BE2C (cell line): ENCODE data around the gene ZNF146.
A peak's percentile ranks its signal among the peaks of the same experiment; 100 is the strongest.
"Not testable (repeated sequence)": the region's sequence is repeated elsewhere in the genome, so short reads cannot be mapped to it uniquely, and the experiment has no call there.

Experiments
- DNase-seq: peaks from one replicate; pipeline ENCODE4 v3.0.0-alpha.2; 2020
- H3K27me3 ChIP-seq: fragments of 250-450 bp; sonication (Bioruptor Pico); 2 replicates; pipeline ENCODE4 v1.5.1; 2020; ENCODE audit warnings: mild to moderate bottlenecking
- H3K36me3 ChIP-seq: fragments of 250-450 bp; sonication (Bioruptor Pico); 2 replicates; pipeline ENCODE4 v1.5.1; 2020; ENCODE audit warnings: mild to moderate bottlenecking
- H3K4me1 ChIP-seq: fragments of 250-450 bp; sonication (Bioruptor Pico); 2 replicates; pipeline ENCODE4 v1.5.1; 2020
- H3K4me3 ChIP-seq: 2 replicates; pipeline ENCODE4 v1.5.1; 2011; ENCODE audit warnings: low read depth, low read length
- H3K9me3 ChIP-seq: fragments of 250-450 bp; sonication (Bioruptor Pico); 2 replicates; pipeline ENCODE4 v1.5.1; 2020
- TF ChIP-seq, protein P1 (sequence below): IDR thresholded peaks from 2 replicates; pipeline ENCODE4 v1.5.1; 2012; ENCODE audit warnings: mild to moderate bottlenecking, low read depth, low read length

The ZNF146 gene

DNA sequence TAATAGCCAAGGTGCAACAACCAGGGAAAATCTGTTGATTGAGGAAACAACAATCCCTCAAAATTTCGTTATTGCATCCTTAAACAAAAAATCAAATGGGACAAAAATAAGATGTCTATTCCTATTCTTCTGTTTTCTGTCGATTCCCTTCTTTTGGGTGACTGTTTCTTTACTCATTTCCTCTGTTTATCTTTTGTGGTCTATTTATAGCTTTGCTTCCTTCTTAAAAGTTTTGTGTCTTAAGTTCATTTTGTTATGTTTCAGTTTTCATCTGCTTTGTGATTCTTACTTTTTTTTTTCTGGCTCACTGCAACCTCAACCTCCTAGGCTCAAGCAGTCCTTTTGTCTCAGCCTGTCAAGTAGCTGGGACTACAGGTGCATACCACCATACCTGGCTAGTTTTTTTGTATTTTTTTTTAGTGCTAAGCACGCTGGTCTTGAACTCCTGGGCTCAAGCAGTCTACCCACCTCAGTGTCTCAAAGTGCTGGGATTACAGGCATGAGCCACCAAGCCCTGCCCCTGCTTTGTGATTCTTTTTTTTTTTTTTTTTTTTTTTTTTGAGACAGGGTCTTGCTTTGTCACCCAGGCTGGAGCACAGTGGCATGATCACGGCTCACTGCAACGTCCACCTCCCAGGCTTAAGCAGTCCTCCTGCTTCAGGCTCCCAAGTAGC, 10.4 kb downstream of the ZNF146 start:
- no peaks in the 10 kb centered on the region for H3K27me3 ChIP-seq
- H3K36me3 ChIP-seq = peaks cover 82% of the 10 kb centered on the region
- no peak overlapping the region for H3K4me3 ChIP-seq
- no peaks in the 10 kb centered on the region for H3K4me1 ChIP-seq
- TF ChIP-seq, protein P1, sequence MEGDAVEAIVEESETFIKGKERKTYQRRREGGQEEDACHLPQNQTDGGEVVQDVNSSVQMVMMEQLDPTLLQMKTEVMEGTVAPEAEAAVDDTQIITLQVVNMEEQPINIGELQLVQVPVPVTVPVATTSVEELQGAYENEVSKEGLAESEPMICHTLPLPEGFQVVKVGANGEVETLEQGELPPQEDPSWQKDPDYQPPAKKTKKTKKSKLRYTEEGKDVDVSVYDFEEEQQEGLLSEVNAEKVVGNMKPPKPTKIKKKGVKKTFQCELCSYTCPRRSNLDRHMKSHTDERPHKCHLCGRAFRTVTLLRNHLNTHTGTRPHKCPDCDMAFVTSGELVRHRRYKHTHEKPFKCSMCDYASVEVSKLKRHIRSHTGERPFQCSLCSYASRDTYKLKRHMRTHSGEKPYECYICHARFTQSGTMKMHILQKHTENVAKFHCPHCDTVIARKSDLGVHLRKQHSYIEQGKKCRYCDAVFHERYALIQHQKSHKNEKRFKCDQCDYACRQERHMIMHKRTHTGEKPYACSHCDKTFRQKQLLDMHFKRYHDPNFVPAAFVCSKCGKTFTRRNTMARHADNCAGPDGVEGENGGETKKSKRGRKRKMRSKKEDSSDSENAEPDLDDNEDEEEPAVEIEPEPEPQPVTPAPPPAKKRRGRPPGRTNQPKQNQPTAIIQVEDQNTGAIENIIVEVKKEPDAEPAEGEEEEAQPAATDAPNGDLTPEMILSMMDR = no peak
- DNase-seq = no peak
- H3K9me3 ChIP-seq = no peaks in the 10 kb centered on the region

GRCh38 chr19:36233626-36234025, 18.7 kb downstream of the ZNF146 start:
- peaks cover 12% of the 10 kb centered on the region for H3K9me3 ChIP-seq
- DNase-seq, H3K4me3 ChIP-seq, H3K4me1 ChIP-seq, H3K27me3 ChIP-seq: not testable (repeated sequence)
- peaks cover 99% of the 10 kb centered on the region for H3K36me3 ChIP-seq

DNA sequence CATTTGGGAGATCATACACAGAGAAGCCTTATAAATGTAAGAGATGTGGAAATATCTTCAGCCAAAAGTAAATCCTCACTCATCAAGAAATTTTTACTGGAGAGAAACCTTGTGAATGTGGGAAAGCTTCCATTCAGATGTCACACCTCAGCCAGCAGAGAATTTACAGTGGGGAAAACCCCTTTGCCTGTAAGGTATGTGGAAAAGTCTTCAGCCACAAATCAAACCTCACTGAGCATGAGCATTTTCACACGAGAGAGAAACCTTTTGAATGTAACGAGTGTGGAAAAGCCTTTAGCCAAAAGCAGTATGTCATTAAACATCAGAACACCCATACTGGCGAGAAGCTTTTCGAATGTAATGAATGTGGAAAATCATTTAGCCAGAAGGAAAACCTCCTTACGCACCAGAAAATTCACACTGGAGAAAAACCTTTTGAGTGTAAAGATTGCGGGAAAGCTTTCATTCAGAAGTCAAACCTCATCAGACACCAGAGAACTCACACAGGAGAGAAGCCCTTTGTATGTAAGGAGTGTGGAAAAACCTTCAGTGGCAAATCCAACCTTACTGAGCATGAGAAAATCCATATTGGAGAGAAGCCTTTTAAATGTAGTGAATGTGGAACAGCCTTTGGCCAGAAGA, 21.5 kb downstream of the ZNF146 start:
- Histone ChIP-seq H3K4me1 (no peaks in the 10 kb centered on the region), H3K9me3 (peaks cover 12% of the 10 kb centered on the region), H3K36me3 (peaks cover 75% of the 10 kb centered on the region), H3K4me3 (no peak overlapping the region), H3K27me3 (no peaks in the 10 kb centered on the region)
- DNase-seq = no peak
- TF ChIP-seq, protein P1 = no peak

DNA sequence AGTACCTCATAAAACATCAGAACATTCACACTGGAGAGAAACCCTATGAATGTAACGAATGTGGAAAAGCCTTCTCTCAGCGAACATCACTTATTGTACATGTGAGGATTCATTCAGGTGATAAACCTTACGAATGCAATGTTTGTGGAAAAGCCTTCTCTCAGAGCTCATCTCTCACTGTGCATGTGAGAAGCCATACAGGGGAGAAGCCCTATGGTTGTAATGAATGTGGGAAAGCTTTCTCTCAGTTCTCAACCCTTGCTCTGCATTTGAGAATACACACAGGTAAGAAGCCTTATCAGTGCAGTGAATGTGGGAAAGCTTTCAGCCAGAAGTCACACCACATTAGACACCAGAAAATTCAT, 22.0 kb downstream of the ZNF146 start:
- DNase-seq = no peak
- no peaks in the 10 kb centered on the region for H3K4me1 ChIP-seq
- TF ChIP-seq, protein P1 = no peak
- no peaks in the 10 kb centered on the region for H3K27me3 ChIP-seq
- H3K36me3 ChIP-seq = peaks cover 70% of the 10 kb centered on the region
- H3K4me3 ChIP-seq = no peak overlapping the region
- peaks cover 12% of the 10 kb centered on the region for H3K9me3 ChIP-seq

- DNase-seq = no peak
- Histone ChIP-seq H3K36me3 (no peaks in the 10 kb centered on the region; the same call in 1 of the 2 replicates), H3K4me1 (no peaks in the 10 kb centered on the region), H3K27me3 (peaks cover 17% of the 10 kb centered on the region), H3K4me3 (no peak overlapping the region), H3K9me3 (no peaks in the 10 kb centered on the region)
- TF ChIP-seq, protein P1 = no peak
Observed at GRCh38 chr19:36244066-36244465, 29.2 kb downstream of the ZNF146 start.

DNA sequence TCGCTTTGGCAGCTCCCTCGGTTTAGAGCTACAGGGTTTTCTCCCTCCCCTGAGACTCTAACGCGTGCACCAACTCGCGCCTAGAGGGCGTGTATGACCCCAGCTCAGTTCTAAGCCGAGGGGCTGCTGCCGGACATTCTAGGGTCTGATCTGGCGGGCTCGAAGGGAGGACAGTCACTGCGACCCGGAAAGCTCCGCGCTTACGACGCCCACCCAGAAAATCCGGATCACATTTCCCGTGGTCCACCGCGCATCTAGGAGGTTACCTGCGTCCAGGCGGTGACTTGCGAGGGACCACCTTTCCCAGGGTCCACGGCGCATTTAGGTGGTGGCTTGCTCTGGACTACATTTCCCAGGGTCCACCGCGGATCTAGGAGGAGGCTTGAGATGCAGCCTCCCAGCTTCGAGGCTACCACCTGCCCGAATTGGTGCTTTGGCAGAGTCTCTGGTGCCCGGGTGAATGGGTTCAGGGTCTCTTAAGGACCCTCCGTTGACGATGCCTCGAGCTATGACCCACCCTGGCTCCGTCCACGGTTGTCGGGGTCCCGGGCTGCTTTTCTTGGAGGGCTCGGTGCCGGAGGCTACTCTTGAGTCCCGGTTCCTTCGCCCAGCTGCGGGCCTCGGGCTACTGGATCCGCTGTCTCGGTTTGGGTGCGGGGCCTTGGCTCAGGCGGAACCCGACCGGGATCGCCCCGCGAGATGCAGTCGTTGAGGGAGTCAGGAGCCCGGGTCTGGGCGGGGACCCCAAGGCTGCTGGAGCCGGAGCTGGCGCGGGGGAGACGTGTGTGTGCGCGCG, 30.5 kb downstream of the ZNF146 start:
- no peaks in the 10 kb centered on the region for H3K4me1 ChIP-seq
- H3K36me3 ChIP-seq = no peaks in the 10 kb centered on the region
- TF ChIP-seq, protein P1 = no peak
- H3K4me3 ChIP-seq = peak overlapping the region; percentile 34
- peaks cover 17% of the 10 kb centered on the region for H3K27me3 ChIP-seq
- DNase-seq = peak; percentile 34
- no peaks in the 10 kb centered on the region for H3K9me3 ChIP-seq
